HEK293 (cell line): ENCODE results near the gene RNF13.

Experiments used
- CTCF ChIA-PET: fragments of 350-600 bp; formaldehyde crosslinking; extraction: SDS; loops from one replicate; lab custom pipeline; 2021; ENCODE audit warnings: antibody characterized with exemption; lab: Yijun Ruan, JAX
- POLR2A ChIA-PET: fragments of 300-600 bp; formaldehyde crosslinking; extraction: SDS; loops from one replicate; lab custom pipeline; 2020; ENCODE audit warnings: antibody characterized with exemption, inconsistent platforms; lab: Yijun Ruan, JAX
- H3K27ac ChIP-seq: fragments of 200-500 bp; sonication (Bioruptor generic); 2 replicates; pipeline ENCODE4 v1.5.1; 2014; ENCODE audit warnings: low read depth, low read length, control low read depth, inconsistent platforms; ENCODE audit errors: extremely low read depth
- H3K36me3 ChIP-seq, 2 experiments: fragments of 200-500 bp in 1 of 2; sonication (Bioruptor generic) in 1 of 2; 1 replicate in 1 of 2; 2 replicates in 1 of 2; pipeline ENCODE4 v1.5.1; 2014 to 2017; ENCODE audit warnings: inconsistent platforms in 2 of 2, low read length in 2 of 2; ENCODE audit not compliant: control insufficient read depth in 2 of 2, insufficient read depth in 1 of 2
- H3K4me1 ChIP-seq: fragments of 200-500 bp; sonication (Bioruptor generic); 2 replicates; pipeline ENCODE4 v1.5.1; 2014; ENCODE audit warnings: mild to moderate bottlenecking, low read length, inconsistent platforms; ENCODE audit not compliant: control insufficient read depth, insufficient read depth
- H3K4me3 ChIP-seq: 2 replicates; pipeline ENCODE4 v1.5.1; 2011; ENCODE audit warnings: low read depth, mild to moderate bottlenecking, control low read depth, low read length, moderate library complexity
- H3K9me3 ChIP-seq: fragments of 200-500 bp; sonication (Bioruptor generic); 2 replicates; pipeline ENCODE4 v1.5.1; 2014; ENCODE audit warnings: low read depth, low read length, inconsistent platforms; ENCODE audit not compliant: control insufficient read depth, insufficient read depth
- BCL11B ChIP-seq: fragments of 450-650 bp; formaldehyde crosslinking; IDR thresholded peaks from 2 replicates; pipeline ENCODE4 v1.5.1; 2016; ENCODE audit warnings: low read depth, missing biosample characterization, missing genetic modification characterization
- IKZF3 ChIP-seq: fragments of 450-650 bp; IDR thresholded peaks from 2 replicates; pipeline ENCODE4 v1.5.0; 2018; ENCODE audit warnings: missing biosample characterization, mild to moderate bottlenecking, missing genetic modification characterization, moderate library complexity
- KLF1 ChIP-seq: fragments of 450-650 bp; formaldehyde crosslinking; IDR thresholded peaks from 2 replicates; pipeline ENCODE4 v1.5.1; 2016; ENCODE audit warnings: missing biosample characterization, missing genetic modification characterization
- KLF8 ChIP-seq: fragments of 450-650 bp; formaldehyde crosslinking; IDR thresholded peaks from 2 replicates; pipeline ENCODE4 v1.5.1; 2016; ENCODE audit warnings: missing biosample characterization, missing genetic modification characterization
- RBAK ChIP-seq: fragments of 450-650 bp; formaldehyde crosslinking; IDR thresholded peaks from 2 replicates; pipeline ENCODE4 v1.5.1; 2016; ENCODE audit warnings: missing biosample characterization, missing genetic modification characterization
- REPIN1 ChIP-seq: fragments of 450-650 bp; formaldehyde crosslinking; IDR thresholded peaks from 2 replicates; pipeline ENCODE4 v1.5.1; 2017; ENCODE audit warnings: missing biosample characterization, missing genetic modification characterization, low read depth
- SCRT2 ChIP-seq: fragments of 450-650 bp; formaldehyde crosslinking; IDR thresholded peaks from 2 replicates; pipeline ENCODE4 v1.5.1; 2016; ENCODE audit warnings: missing biosample characterization, missing genetic modification characterization
- SETDB1 ChIP-seq: IDR thresholded peaks from one replicate; pipeline ENCODE4 v1.6.1; 2017; ENCODE audit warnings: mild to moderate bottlenecking, low read length, moderate library complexity, mixed read lengths; ENCODE audit not compliant: insufficient read length
- TCF7L2 ChIP-seq: IDR thresholded peaks from 2 replicates; pipeline ENCODE4 v1.6.1; 2011; ENCODE audit warnings: low read depth, mild to moderate bottlenecking, inconsistent platforms, low read length, moderate library complexity, borderline replicate concordance
- ZBTB17 ChIP-seq: fragments of 450-650 bp; formaldehyde crosslinking; IDR thresholded peaks from 2 replicates; pipeline ENCODE4 v1.5.1; 2016; ENCODE audit warnings: missing biosample characterization, missing genetic modification characterization
- ZBTB48 ChIP-seq: fragments of 450-650 bp; formaldehyde crosslinking; IDR thresholded peaks from 2 replicates; pipeline ENCODE4 v1.5.1; 2016; ENCODE audit warnings: missing biosample characterization, missing genetic modification characterization
- ZFP37 ChIP-seq: fragments of 450-650 bp; formaldehyde crosslinking; IDR thresholded peaks from 2 replicates; pipeline ENCODE4 v1.5.1; 2016; ENCODE audit warnings: missing biosample characterization, missing genetic modification characterization
- ZNF112 ChIP-seq: fragments of 450-650 bp; formaldehyde crosslinking; IDR thresholded peaks from 2 replicates; pipeline ENCODE4 v1.5.0; 2017; ENCODE audit warnings: missing biosample characterization, missing genetic modification characterization
- ZNF138 ChIP-seq: fragments of 450-650 bp; formaldehyde crosslinking; IDR thresholded peaks from 2 replicates; pipeline ENCODE4 v1.5.1; 2016; ENCODE audit warnings: missing biosample characterization, missing genetic modification characterization, borderline replicate concordance
- ZNF223 ChIP-seq: fragments of 450-650 bp; formaldehyde crosslinking; IDR thresholded peaks from 2 replicates; pipeline ENCODE4 v1.5.1; 2016; ENCODE audit warnings: missing biosample characterization, missing genetic modification characterization
- ZNF354C ChIP-seq: fragments of 450-650 bp; formaldehyde crosslinking; IDR thresholded peaks from 2 replicates; pipeline ENCODE4 v1.5.1; 2016; ENCODE audit warnings: missing biosample characterization, missing genetic modification characterization, low read depth, borderline replicate concordance
- ZNF48 ChIP-seq: fragments of 450-650 bp; formaldehyde crosslinking; IDR thresholded peaks from 2 replicates; pipeline ENCODE4 v1.5.1; 2016; ENCODE audit warnings: missing biosample characterization, missing genetic modification characterization
- ZNF654 ChIP-seq: fragments of 450-650 bp; formaldehyde crosslinking; IDR thresholded peaks from 2 replicates; pipeline ENCODE4 v1.5.1; 2016; ENCODE audit warnings: low read depth, missing biosample characterization, missing genetic modification characterization
- ZNF843 ChIP-seq: fragments of 450-650 bp; formaldehyde crosslinking; IDR thresholded peaks from 2 replicates; pipeline ENCODE4 v1.5.1; 2016; ENCODE audit warnings: missing biosample characterization, missing genetic modification characterization
- TF ChIP-seq, protein P1 (sequence below): fragments of 450-650 bp; formaldehyde crosslinking; IDR thresholded peaks from 2 replicates; pipeline ENCODE4 v1.5.1; 2016; ENCODE audit warnings: missing biosample characterization, missing genetic modification characterization
- TF ChIP-seq, protein P2 (sequence below): fragments of 450-650 bp; IDR thresholded peaks from 2 replicates; pipeline ENCODE4 v1.5.1; 2018; ENCODE audit warnings: missing biosample characterization, missing genetic modification characterization
- TF ChIP-seq, protein P3 (sequence below): fragments of 450-650 bp; formaldehyde crosslinking; IDR thresholded peaks from 2 replicates; pipeline ENCODE4 v1.5.1; 2016; ENCODE audit warnings: missing biosample characterization, missing genetic modification characterization
- TF ChIP-seq, protein P4 (sequence below): fragments of 450-650 bp; formaldehyde crosslinking; IDR thresholded peaks from 2 replicates; pipeline ENCODE4 v1.5.1; 2016; ENCODE audit warnings: missing biosample characterization, missing genetic modification characterization
- TF ChIP-seq, protein P5 (sequence below): fragments of 450-650 bp; formaldehyde crosslinking; IDR thresholded peaks from 2 replicates; pipeline ENCODE4 v1.5.1; 2016; ENCODE audit warnings: missing biosample characterization, missing genetic modification characterization, low read depth
- TF ChIP-seq, protein P6 (sequence below): fragments of 450-650 bp; formaldehyde crosslinking; IDR thresholded peaks from 2 replicates; pipeline ENCODE4 v1.5.1; 2016; ENCODE audit warnings: missing biosample characterization, missing genetic modification characterization

The RNF13 gene

DNA sequence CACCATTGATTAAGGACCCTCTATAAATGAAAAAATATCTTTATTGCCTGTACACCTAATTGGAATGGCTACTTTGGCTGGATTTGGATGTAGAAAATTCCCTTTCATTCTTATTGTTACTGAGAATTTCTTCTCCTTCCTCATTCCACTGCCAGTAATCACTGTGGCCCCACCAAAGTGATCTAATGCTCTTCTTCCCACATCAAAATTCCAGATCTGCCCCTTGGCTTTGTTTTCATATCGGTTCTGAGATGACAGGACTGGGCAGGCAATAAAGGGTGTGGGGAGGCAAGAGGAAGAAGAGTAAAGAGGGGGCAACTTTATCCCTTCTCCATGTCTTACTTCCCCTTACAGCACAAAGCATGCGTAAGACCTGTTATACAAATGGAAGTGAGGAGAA is 22.7 kb upstream of the RNF13 start:
- Histone ChIP-seq H3K4me3 (no peak overlapping the region), H3K9me3 (no peaks in the 10 kb centered on the region), H3K27ac (no peak overlapping the region), H3K36me3 (no peaks in the 10 kb centered on the region), H3K4me1 (no peaks in the 10 kb centered on the region)
- ChIA-PET POLR2A (no interaction called here), CTCF (interaction anchor here (1.5 kb wide), 1 partner anchor 18 kb away, joined by 7 read pairs; no protein-coding TSS in a partner anchor)
- TF ChIP-seq REPIN1 (tag by site-specific recombination) = no peak
- TF ChIP-seq, protein P1, sequence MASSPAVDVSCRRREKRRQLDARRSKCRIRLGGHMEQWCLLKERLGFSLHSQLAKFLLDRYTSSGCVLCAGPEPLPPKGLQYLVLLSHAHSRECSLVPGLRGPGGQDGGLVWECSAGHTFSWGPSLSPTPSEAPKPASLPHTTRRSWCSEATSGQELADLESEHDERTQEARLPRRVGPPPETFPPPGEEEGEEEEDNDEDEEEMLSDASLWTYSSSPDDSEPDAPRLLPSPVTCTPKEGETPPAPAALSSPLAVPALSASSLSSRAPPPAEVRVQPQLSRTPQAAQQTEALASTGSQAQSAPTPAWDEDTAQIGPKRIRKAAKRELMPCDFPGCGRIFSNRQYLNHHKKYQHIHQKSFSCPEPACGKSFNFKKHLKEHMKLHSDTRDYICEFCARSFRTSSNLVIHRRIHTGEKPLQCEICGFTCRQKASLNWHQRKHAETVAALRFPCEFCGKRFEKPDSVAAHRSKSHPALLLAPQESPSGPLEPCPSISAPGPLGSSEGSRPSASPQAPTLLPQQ = no peak
- TF ChIP-seq, protein P2, sequence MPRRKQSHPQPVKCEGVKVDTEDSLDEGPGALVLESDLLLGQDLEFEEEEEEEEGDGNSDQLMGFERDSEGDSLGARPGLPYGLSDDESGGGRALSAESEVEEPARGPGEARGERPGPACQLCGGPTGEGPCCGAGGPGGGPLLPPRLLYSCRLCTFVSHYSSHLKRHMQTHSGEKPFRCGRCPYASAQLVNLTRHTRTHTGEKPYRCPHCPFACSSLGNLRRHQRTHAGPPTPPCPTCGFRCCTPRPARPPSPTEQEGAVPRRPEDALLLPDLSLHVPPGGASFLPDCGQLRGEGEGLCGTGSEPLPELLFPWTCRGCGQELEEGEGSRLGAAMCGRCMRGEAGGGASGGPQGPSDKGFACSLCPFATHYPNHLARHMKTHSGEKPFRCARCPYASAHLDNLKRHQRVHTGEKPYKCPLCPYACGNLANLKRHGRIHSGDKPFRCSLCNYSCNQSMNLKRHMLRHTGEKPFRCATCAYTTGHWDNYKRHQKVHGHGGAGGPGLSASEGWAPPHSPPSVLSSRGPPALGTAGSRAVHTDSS = no peak
- TF ChIP-seq KLF8 (tag by site-specific recombination) = no peak
- no peak for TF ChIP-seq ZNF138 (tag by site-specific recombination)
- TF ChIP-seq, protein P3, sequence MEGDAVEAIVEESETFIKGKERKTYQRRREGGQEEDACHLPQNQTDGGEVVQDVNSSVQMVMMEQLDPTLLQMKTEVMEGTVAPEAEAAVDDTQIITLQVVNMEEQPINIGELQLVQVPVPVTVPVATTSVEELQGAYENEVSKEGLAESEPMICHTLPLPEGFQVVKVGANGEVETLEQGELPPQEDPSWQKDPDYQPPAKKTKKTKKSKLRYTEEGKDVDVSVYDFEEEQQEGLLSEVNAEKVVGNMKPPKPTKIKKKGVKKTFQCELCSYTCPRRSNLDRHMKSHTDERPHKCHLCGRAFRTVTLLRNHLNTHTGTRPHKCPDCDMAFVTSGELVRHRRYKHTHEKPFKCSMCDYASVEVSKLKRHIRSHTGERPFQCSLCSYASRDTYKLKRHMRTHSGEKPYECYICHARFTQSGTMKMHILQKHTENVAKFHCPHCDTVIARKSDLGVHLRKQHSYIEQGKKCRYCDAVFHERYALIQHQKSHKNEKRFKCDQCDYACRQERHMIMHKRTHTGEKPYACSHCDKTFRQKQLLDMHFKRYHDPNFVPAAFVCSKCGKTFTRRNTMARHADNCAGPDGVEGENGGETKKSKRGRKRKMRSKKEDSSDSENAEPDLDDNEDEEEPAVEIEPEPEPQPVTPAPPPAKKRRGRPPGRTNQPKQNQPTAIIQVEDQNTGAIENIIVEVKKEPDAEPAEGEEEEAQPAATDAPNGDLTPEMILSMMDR (tag by site-specific recombination) = no peak
- TF ChIP-seq SCRT2 (tag by site-specific recombination) = no peak
- TF ChIP-seq BCL11B = no peak
- no peak for TF ChIP-seq ZNF654 (tag by site-specific recombination)

DNA sequence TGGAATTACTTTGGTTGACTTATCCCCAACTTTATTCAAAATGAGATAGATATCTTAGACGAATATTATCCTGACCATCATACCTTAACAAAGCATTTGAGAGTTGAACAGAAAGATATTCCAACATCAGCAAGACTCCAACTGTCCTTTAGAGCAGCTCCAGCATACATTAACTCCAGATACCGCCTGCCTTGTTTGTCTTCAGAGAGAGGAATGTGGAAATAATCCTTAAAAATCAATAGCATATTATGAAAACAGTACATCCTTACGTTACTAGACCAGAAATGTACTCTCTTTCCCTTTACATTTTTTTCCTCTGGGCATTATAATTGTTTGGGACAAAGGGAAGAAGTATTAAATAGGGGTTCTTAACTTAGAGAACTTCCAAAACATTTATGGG is 22.3 kb upstream of the RNF13 start:
- CTCF ChIA-PET = interaction anchor here (1.5 kb wide), 1 partner anchor 18 kb away, joined by 7 read pairs; no protein-coding TSS in a partner anchor
- Histone ChIP-seq H3K9me3 (no peaks in the 10 kb centered on the region), H3K36me3 (no peaks in the 10 kb centered on the region), H3K4me1 (no peaks in the 10 kb centered on the region), H3K27ac (no peak overlapping the region), H3K4me3 (no peak overlapping the region)
- POLR2A ChIA-PET = no interaction called here
- TF ChIP-seq ZNF112 (tag by site-specific recombination) = no peak
- no peak for TF ChIP-seq ZFP37 (tag by site-specific recombination)
- no peak for TF ChIP-seq ZNF48 (tag by site-specific recombination)
- no peak for TF ChIP-seq SETDB1
- no peak for TF ChIP-seq ZNF843
- no peak for TF ChIP-seq ZBTB17 (tag by site-specific recombination)
- no peak for TF ChIP-seq ZNF354C (tag by site-specific recombination)
- TF ChIP-seq IKZF3 = no peak
- TF ChIP-seq, protein P4, sequence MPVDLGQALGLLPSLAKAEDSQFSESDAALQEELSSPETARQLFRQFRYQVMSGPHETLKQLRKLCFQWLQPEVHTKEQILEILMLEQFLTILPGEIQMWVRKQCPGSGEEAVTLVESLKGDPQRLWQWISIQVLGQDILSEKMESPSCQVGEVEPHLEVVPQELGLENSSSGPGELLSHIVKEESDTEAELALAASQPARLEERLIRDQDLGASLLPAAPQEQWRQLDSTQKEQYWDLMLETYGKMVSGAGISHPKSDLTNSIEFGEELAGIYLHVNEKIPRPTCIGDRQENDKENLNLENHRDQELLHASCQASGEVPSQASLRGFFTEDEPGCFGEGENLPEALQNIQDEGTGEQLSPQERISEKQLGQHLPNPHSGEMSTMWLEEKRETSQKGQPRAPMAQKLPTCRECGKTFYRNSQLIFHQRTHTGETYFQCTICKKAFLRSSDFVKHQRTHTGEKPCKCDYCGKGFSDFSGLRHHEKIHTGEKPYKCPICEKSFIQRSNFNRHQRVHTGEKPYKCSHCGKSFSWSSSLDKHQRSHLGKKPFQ (tag by site-specific recombination) = no peak
- TF ChIP-seq ZBTB48 (tag by site-specific recombination) = no peak
- TF ChIP-seq, protein P5, sequence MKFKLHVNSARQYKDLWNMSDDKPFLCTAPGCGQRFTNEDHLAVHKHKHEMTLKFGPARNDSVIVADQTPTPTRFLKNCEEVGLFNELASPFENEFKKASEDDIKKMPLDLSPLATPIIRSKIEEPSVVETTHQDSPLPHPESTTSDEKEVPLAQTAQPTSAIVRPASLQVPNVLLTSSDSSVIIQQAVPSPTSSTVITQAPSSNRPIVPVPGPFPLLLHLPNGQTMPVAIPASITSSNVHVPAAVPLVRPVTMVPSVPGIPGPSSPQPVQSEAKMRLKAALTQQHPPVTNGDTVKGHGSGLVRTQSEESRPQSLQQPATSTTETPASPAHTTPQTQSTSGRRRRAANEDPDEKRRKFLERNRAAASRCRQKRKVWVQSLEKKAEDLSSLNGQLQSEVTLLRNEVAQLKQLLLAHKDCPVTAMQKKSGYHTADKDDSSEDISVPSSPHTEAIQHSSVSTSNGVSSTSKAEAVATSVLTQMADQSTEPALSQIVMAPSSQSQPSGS = no peak
- TF ChIP-seq, protein P6, sequence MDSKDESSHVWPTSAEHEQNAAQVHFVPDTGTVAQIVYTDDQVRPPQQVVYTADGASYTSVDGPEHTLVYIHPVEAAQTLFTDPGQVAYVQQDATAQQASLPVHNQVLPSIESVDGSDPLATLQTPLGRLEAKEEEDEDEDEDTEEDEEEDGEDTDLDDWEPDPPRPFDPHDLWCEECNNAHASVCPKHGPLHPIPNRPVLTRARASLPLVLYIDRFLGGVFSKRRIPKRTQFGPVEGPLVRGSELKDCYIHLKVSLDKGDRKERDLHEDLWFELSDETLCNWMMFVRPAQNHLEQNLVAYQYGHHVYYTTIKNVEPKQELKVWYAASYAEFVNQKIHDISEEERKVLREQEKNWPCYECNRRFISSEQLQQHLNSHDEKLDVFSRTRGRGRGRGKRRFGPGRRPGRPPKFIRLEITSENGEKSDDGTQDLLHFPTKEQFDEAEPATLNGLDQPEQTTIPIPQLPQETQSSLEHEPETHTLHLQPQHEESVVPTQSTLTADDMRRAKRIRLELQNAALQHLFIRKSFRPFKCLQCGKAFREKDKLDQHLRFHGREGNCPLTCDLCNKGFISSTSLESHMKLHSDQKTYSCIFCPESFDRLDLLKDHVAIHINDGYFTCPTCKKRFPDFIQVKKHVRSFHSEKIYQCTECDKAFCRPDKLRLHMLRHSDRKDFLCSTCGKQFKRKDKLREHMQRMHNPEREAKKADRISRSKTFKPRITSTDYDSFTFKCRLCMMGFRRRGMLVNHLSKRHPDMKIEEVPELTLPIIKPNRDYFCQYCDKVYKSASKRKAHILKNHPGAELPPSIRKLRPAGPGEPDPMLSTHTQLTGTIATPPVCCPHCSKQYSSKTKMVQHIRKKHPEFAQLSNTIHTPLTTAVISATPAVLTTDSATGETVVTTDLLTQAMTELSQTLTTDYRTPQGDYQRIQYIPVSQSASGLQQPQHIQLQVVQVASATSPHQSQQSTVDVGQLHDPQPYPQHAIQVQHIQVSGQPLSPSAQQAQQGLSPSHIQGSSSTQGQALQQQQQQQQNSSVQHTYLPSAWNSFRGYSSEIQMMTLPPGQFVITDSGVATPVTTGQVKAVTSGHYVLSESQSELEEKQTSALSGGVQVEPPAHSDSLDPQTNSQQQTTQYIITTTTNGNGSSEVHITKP (tag by site-specific recombination) = no peak
- TF ChIP-seq TCF7L2 = no peak
- no peak for TF ChIP-seq KLF1
- TF ChIP-seq ZNF223 (tag by site-specific recombination) = no peak
- no peak for TF ChIP-seq RBAK (tag by site-specific recombination)
